HG03521 (cell line): Measurements from ENCODE around the gene EHHADH.
"Not testable (repeated sequence)": the region's sequence is repeated elsewhere in the genome, so short reads cannot be mapped to it uniquely, and the experiment has no call there.

ENCODE experiments used
- ATAC-seq: cut with Tn5 transposase; IDR thresholded peaks from one replicate; pipeline ENCODE4 v1.9.1; 2021; ENCODE audit warnings: mild to moderate bottlenecking, moderate library complexity; ENCODE audit not compliant: unreplicated experiment

EHHADH gene

GRCh38 chr3:185253133-185253532 is 716 bp downstream of the EHHADH start:
- ATAC-seq: not testable (repeated sequence)

- ATAC-seq: no peak
Observed at GRCh38 chr3:185251272-185251671, 2.6 kb downstream of the EHHADH start.

- ATAC-seq: no peak
Observed at GRCh38 chr3:185250653-185251052, 3.2 kb downstream of the EHHADH start.

GRCh38 chr3:185250247-185250646 is 3.6 kb downstream of the EHHADH start:
- ATAC-seq: no peak

GRCh38 chr3:185242642-185243041 is 11.2 kb downstream of the EHHADH start:
- ATAC-seq: no peak

- ATAC-seq: no peak
Observed at GRCh38 chr3:185236969-185237368, 16.9 kb downstream of the EHHADH start.

GRCh38 chr3:185233328-185233727 is 20.5 kb downstream of the EHHADH start:
- no peak for ATAC-seq

GRCh38 chr3:185226526-185226925 is 27.3 kb downstream of the EHHADH start:
- not testable (repeated sequence) for ATAC-seq

- ATAC-seq: no peak
Observed at GRCh38 chr3:185225523-185225922, 28.3 kb downstream of the EHHADH start.

GRCh38 chr3:185225080-185225479 is 28.8 kb downstream of the EHHADH start:
- no peak for ATAC-seq

GRCh38 chr3:185221203-185221602 is 32.6 kb downstream of the EHHADH start:
- ATAC-seq: no peak

- no peak for ATAC-seq
Observed at GRCh38 chr3:185216607-185216958, 37.3 kb downstream of the EHHADH start.

GRCh38 chr3:185215873-185216606 is 37.8 kb downstream of the EHHADH start:
- ATAC-seq: no peak

- ATAC-seq: no peak
Observed at GRCh38 chr3:185212559-185212958, 41.3 kb downstream of the EHHADH start.

GRCh38 chr3:185212086-185212485 is 41.8 kb downstream of the EHHADH start:
- ATAC-seq: no peak

- no peak for ATAC-seq
Observed at GRCh38 chr3:185210621-185211142, 43.2 kb downstream of the EHHADH start.

GRCh38 chr3:185208823-185209222 is 45.0 kb downstream of the EHHADH start:
- no peak for ATAC-seq

- ATAC-seq: peak; percentile 93
Observed at GRCh38 chr3:185207931-185208746, 45.7 kb downstream of the EHHADH start.

- ATAC-seq: no peak
Observed at GRCh38 chr3:185207481-185207880, 46.4 kb downstream of the EHHADH start.

GRCh38 chr3:185205865-185206264 is 48.0 kb downstream of the EHHADH start:
- no peak for ATAC-seq

GRCh38 chr3:185204894-185205293 is 49.0 kb downstream of the EHHADH start:
- ATAC-seq: no peak

GRCh38 chr3:185200639-185201038 is 53.2 kb downstream of the EHHADH start:
- ATAC-seq: no peak
